ENCODE data around the gene BUD13.

DNA sequence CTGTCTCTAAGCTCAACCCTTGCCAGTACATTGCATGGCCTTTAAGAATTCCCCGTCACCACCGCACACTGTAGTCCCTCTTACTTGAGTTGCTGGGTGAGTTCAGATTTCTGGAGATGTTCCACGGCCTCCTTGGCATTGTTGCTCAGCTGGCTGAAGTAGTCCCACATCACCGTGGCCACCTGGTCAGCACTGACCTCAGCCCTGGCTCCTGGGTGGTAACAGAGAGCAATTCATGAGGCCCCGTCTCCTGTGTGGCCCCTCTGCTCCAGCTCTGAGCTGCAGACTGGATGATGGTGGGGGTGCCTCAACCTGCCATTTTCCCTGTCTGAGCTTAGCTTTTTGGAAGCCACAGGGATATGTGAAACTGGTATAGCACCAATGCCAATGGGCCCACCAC lies 49.8 kb upstream of the BUD13 start:
- TF ChIP-seq, protein P1, sequence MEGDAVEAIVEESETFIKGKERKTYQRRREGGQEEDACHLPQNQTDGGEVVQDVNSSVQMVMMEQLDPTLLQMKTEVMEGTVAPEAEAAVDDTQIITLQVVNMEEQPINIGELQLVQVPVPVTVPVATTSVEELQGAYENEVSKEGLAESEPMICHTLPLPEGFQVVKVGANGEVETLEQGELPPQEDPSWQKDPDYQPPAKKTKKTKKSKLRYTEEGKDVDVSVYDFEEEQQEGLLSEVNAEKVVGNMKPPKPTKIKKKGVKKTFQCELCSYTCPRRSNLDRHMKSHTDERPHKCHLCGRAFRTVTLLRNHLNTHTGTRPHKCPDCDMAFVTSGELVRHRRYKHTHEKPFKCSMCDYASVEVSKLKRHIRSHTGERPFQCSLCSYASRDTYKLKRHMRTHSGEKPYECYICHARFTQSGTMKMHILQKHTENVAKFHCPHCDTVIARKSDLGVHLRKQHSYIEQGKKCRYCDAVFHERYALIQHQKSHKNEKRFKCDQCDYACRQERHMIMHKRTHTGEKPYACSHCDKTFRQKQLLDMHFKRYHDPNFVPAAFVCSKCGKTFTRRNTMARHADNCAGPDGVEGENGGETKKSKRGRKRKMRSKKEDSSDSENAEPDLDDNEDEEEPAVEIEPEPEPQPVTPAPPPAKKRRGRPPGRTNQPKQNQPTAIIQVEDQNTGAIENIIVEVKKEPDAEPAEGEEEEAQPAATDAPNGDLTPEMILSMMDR (IDR thresholded peaks at IDR 0.05; ENCODE audit: low read length) = no peak
- TF ChIP-seq EZH2 (IDR thresholded peaks at IDR 0.05; ENCODE audit: borderline replicate concordance, low read length) = no peak

Measured in OCI-LY1 (cell line).